MCF 10A (cell line): ENCODE data around the gene AJAP1. TPM values are rescaled to one million over a fixed set of nuclear protein-coding genes. Genes with fewer than 3 reads are reported as not detected.
A peak's percentile ranks its signal among the peaks of the same experiment; 100 is the strongest.

ENCODE experiments used
- BruUV-seq: library from RNA; stranded (reverse); fragments of 400-500 nt; replicated peaks from 2 replicates; lab custom pipeline; 2021; lab: Mats Ljungman, UMichigan
- CTCF ChIA-PET: fragments of 300-600 bp; sonication (Branson Sonifier 250); formaldehyde crosslinking; extraction: SDS; loops from one replicate; lab custom pipeline; 2021; ENCODE audit warnings: antibody characterized with exemption, inconsistent platforms; lab: Yijun Ruan, JAX
- POLR2A ChIA-PET: fragments of 300-600, 350-650 bp; sonication (Branson Sonifier 250); formaldehyde crosslinking; extraction: SDS; loops from one replicate; lab custom pipeline; 2020; ENCODE audit warnings: antibody characterized with exemption, inconsistent platforms; lab: Yijun Ruan, JAX
- DNase-seq: peaks from one replicate; pipeline ENCODE4 v3.0.0-alpha.2; 2018; ENCODE audit not compliant: unreplicated experiment
- H3K27ac Mint-ChIP-seq: one replicate; pipeline ENCODE4 v1.8.0; 2022; ENCODE audit warnings: mild to moderate bottlenecking, low read depth, mixed read lengths; ENCODE audit not compliant: unreplicated experiment
- H3K27me3 Mint-ChIP-seq: one replicate; pipeline ENCODE4 v1.8.0; 2022; ENCODE audit warnings: mixed read lengths; ENCODE audit not compliant: insufficient read depth, unreplicated experiment
- H3K36me3 Mint-ChIP-seq: one replicate; pipeline ENCODE4 v1.8.0; 2022; ENCODE audit warnings: mild to moderate bottlenecking, moderate library complexity, mixed read lengths; ENCODE audit not compliant: insufficient read depth, unreplicated experiment
- H3K4me1 Mint-ChIP-seq: one replicate; pipeline ENCODE4 v1.8.0; 2022; ENCODE audit warnings: mixed read lengths; ENCODE audit not compliant: insufficient read depth, unreplicated experiment
- H3K4me3 Mint-ChIP-seq: one replicate; pipeline ENCODE4 v1.8.0; 2022; ENCODE audit warnings: mild to moderate bottlenecking, moderate library complexity, mixed read lengths; ENCODE audit not compliant: unreplicated experiment
- H3K9me3 Mint-ChIP-seq: one replicate; pipeline ENCODE4 v1.8.0; 2022; ENCODE audit warnings: mixed read lengths; ENCODE audit not compliant: unreplicated experiment
- CTCF ChIP-seq: fragments of 200-600 bp; IDR thresholded peaks from one replicate; pipeline ENCODE4 v1.8.0; 2022; ENCODE audit warnings: antibody characterized with exemption, mild to moderate bottlenecking; ENCODE audit not compliant: unreplicated experiment
- intact Hi-C: fragments of 100-400 bp; cut with micrococcal nuclease; formaldehyde crosslinking; loops from 2 replicates; pipeline ENCODE4 v1.14.1; 2022
- total RNA-seq: library from RNA; stranded (reverse); gene quantifications from 2 replicates; pipeline ENCODE4 v1.2.3, GENCODE V29; 2022

AJAP1 gene
- total RNA-seq, 1 experiment from 2014 or later, result not detected

GRCh38 chr1:4654764-4655673 is 610 bp downstream of the AJAP1 start:
- Mint-ChIP-seq H3K4me1 (no peaks in the 10 kb centered on the region), H3K9me3 (no peaks in the 10 kb centered on the region), H3K36me3 (peaks cover 5% of the 10 kb centered on the region), H3K27me3 (no peaks in the 10 kb centered on the region), H3K4me3 (no peak overlapping the region), H3K27ac (no peak overlapping the region)
- no peak for TF ChIP-seq CTCF
- CTCF ChIA-PET, result interaction anchor here (0.5 kb wide), 1 partner anchor 139 kb away, joined by 3 read pairs; no protein-coding TSS in a partner anchor
- intact Hi-C loops, result no loop called here
- BruUV-seq, result no TSS peak
- POLR2A ChIA-PET, result no interaction called here
- no peak for DNase-seq

GRCh38 chr1:4655674-4656532 is 1.5 kb downstream of the AJAP1 start:
- Mint-ChIP-seq H3K4me1 (no peaks in the 10 kb centered on the region), H3K27me3 (no peaks in the 10 kb centered on the region), H3K9me3 (no peaks in the 10 kb centered on the region), H3K27ac (no peak overlapping the region), H3K4me3 (no peak overlapping the region), H3K36me3 (peaks cover 5% of the 10 kb centered on the region)
- no TSS peak for BruUV-seq
- CTCF ChIA-PET, result interaction anchor here (0.5 kb wide), 1 partner anchor 139 kb away, joined by 3 read pairs; no protein-coding TSS in a partner anchor
- POLR2A ChIA-PET, result no interaction called here
- intact Hi-C loops, result loop anchor here (2.0 kb wide), 1 partner anchor 1091 kb away; no protein-coding TSS in a partner anchor
- TF ChIP-seq CTCF, result peak; percentile 63
- peak; percentile 75 for DNase-seq

GRCh38 chr1:4656533-4657140 is 2.2 kb downstream of the AJAP1 start:
- ChIA-PET CTCF (no interaction called here), POLR2A (interaction anchor here (0.5 kb wide), 1 partner anchor 27 kb away, joined by 4 read pairs; no protein-coding TSS in a partner anchor)
- Mint-ChIP-seq H3K9me3 (no peaks in the 10 kb centered on the region), H3K27ac (no peak overlapping the region), H3K4me3 (no peak overlapping the region), H3K36me3 (no peaks in the 10 kb centered on the region), H3K27me3 (no peaks in the 10 kb centered on the region), H3K4me1 (no peaks in the 10 kb centered on the region)
- no peak for DNase-seq
- intact Hi-C loops, result loop anchor here (2.0 kb wide), 1 partner anchor 1090 kb away; no protein-coding TSS in a partner anchor
- BruUV-seq, result no TSS peak
- peak; percentile 3 for TF ChIP-seq CTCF
